Right renal cortex interstitium (tissue), 3 donors: ENCODE data around the gene IGF2R. TPM values are rescaled to one million over a fixed set of nuclear protein-coding genes. Genes with fewer than 3 reads are reported as not detected.
"Not testable (repeated sequence)": the region's sequence is repeated elsewhere in the genome, so short reads cannot be mapped to it uniquely, and the experiment has no call there.

ENCODE experiments used
- DNase-seq, 3 donors: peaks; one replicate each; pipeline ENCODE4 v3.0.0-alpha.2; 2013; ENCODE audit warnings: low read depth in 3 of 3, low spot score in 2 of 3
- polyA plus RNA-seq, 3 donors: library from polyadenylated mRNA; unstranded; fragments of 120-200 nt; gene quantifications; one replicate each; pipeline ENCODE4 v1.2.1, GENCODE V29; 2013; ENCODE audit not compliant: insufficient read length in 3 of 3

Gene IGF2R
- polyA plus RNA-seq, 3 donors = 56.6 to 62.3 (median 57.5) TPM

DNA sequence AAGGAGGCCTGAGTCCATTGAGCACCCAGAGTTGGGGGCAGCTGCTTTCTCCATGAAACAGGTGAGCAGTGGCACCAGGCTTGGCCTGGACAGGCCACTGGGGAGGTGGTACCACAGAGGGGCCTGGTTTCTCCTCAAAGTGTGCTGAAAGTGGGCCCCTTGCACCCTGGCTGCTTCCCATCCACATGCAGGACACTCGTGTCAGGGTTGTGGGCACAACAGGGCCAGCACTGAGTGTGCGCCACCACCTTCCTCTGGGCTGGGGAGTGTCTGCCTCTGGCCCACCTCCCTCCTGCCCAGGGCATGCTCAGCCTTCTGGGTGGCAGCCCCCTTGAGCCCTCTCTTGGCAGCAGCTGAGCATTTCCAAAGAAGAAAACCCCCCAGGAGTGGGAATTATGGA lies 147.5 kb downstream of the IGF2R start:
- no peak for DNase-seq

DNA sequence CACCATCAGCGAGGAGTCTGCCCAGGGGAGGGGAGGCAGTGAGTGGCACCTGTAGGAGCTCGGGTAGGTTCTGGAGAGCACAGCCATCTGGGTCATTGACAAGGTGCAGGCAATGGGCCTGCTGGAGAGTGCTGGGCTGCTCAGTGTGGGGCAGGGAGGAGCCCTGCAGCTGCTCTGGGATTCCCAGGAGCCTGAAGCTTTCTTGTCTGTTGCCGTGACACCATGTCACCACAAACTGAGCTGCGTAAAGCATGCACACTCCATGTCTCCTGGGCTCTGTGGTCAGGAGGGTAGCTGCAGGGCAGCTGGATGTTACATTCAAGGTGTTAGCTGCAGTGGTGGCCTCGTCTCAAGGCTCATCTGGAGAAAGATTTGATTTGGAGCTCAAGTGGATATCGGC lies 148.3 kb downstream of the IGF2R start:
- no peak for DNase-seq

DNA sequence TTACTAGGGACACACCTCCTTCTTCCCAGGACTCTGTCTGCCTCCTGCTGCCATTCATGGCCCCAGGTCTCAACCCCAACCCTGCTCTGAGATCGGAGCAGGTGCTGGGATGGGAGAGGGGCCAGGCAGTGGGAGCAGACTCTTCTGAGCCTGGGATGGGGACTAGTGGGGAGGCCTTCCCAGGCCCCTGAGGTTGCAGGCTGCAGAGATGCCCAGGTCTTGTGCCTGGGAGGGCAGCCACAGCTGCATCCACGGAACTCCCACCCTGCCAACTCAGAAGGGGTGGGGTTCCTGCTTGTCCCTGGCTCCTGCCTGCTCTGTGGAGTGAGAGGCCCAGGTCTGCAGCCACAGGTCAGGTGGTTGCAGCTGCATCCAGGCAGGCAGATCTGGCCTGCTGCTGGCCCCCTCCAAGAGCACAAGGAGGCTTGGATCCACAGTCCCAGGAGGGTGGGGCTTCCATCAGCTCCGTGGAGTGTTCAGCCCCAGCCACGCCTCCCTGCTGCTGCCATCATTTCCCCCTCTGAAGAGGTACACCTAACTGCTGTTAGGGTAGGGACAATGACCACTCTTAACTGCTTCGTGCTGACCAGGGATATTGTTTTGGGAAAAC lies 149.8 kb downstream of the IGF2R start:
- DNase-seq = no peak

GRCh38 chr6:160120087-160120486 lies 151.2 kb downstream of the IGF2R start:
- no peak for DNase-seq

DNA sequence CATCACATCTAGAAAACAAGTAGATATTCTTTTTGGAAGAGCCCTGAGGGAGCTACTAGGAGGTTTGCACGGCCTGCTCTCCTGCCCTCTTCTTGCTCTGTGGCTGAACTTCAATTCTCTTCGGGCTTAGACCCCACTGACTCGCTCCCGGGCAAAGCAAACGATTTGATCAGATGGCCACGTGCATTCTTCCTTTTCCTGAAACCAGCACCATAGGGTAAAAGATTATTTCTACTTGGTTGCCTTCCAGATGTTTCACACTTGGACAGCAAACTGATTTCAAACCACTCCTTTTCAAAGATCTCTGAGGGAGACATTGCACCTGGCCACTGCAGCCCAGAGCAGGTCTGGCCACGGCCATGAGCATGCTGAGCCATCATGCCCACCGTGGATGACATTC lies 152.7 kb downstream of the IGF2R start, which contains the start of gene SLC22A1:
SLC22A1 (plus strand) TSS at position 258 of the 400 bp plus-strand sequence; CDS start at position 379, 121 bp downstream.
- DNase-seq = no peak

DNA sequence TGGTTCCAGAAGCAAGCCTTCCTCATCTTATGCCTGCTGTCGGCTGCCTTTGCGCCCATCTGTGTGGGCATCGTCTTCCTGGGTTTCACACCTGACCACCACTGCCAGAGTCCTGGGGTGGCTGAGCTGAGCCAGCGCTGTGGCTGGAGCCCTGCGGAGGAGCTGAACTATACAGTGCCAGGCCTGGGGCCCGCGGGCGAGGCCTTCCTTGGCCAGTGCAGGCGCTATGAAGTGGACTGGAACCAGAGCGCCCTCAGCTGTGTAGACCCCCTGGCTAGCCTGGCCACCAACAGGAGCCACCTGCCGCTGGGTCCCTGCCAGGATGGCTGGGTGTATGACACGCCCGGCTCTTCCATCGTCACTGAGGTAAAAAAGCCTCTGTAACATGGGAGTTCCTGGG lies 153.1 kb downstream of the IGF2R start:
- DNase-seq = no peak

DNA sequence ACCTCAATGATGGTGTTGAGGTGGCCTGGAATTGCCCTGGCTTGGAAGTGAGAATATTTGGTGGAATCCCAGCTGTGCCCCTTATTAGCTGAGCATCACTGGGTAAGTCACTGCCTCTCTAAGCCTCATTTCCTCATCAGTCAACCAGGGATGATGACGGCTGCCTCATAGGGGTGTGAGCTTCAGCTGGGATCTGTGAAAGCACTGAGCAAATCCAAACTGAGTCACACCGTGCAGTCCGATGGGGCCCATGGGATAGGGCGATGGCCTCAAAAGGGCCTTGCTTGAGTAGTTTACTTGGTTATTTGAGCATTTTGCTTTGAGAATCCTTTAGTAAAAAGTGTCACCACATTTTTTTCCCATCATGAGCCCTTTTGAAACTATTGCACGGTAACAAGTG lies 153.9 kb downstream of the IGF2R start:
- no peak for DNase-seq

GRCh38 chr6:160124007-160124406 lies 155.1 kb downstream of the IGF2R start:
- no peak for DNase-seq

DNA sequence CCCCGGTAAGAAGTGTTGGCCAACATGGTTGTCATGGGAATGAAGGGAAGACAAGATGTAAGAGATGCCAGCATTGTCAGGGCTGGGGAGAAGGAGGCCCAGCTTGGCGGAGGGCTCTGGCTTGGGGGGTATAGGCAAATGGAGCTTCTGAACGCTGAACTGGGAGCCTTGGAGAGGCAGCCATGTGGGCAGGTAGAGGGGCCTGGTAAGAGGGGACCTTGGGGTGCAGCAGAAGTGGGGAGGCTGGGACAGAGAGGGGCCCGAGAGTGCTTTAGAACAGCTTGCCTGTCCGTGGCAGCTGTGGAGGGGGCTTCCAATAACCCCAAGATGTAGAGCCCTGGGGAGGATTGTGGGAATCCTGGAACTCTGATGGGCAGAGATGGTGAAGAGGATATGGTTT lies 155.7 kb downstream of the IGF2R start:
- DNase-seq = no peak

GRCh38 chr6:160125105-160125504 lies 156.2 kb downstream of the IGF2R start:
- not testable (repeated sequence) for DNase-seq

DNA sequence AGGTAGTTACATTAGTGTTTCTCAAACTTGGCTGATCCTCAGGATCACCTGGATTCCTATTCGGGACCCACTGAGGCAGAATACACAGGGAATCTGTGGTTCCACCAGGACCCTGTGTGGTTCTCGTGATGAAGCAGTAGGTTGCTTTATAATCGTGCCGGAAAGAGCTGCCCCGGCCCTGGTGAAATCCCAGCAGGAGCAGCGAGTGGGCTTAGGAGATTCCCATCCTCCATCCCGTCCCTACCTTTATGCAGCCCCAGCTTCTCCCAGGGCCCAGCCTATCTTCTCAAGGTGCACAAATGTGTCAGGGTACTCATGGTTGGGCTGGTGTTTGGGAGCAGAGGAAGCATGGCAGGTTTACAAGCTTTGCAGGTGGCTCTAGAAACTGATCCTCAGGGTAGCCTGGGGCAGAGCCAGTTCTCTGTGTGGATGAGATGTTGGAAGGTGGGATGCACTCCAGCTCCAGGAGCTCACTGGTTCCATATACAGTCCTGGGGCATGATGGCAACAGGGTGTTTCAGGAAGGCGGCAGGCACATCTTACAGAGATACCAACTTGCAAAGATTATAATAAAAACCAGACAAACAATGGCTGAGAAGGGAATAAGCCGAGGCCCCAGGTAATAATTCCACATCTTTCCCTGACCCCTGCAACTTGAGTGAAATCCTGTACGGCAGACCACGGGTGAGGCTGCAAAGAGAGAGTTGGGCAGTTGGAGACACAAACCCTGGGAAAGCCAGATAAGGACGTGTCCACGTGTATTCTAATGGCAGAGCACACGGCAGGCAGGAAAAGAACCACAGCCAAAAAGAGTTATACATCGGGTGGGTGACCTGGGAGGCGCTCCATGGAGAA lies 158.6 kb downstream of the IGF2R start:
- no peak for DNase-seq

DNA sequence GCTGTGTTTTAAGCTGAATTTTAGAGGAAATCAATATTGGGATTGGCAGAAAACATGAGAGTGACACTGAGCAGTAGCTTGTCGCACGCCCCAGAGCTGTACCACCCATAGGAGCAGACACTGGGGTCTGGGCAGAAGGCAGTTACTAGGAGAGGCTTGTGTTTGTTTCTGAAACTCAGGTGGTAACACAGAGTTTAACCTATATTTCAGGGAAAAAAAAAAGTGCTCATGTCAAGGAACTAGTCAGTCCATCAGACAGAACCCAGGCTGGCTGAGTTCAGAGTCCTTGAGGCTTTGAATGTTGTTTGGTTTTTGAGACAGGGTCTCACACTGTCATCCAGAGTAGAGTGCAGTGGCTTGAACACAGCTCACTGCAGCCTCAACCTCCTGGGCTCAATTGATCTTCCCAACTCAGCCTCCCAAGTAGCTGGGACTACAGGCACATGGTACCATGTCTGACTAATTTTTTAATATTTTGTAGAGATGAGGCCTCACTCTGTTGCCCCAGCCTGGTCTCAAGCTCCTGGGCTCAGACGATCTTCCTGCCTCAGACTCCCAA lies 159.3 kb downstream of the IGF2R start:
- no peak for DNase-seq

DNA sequence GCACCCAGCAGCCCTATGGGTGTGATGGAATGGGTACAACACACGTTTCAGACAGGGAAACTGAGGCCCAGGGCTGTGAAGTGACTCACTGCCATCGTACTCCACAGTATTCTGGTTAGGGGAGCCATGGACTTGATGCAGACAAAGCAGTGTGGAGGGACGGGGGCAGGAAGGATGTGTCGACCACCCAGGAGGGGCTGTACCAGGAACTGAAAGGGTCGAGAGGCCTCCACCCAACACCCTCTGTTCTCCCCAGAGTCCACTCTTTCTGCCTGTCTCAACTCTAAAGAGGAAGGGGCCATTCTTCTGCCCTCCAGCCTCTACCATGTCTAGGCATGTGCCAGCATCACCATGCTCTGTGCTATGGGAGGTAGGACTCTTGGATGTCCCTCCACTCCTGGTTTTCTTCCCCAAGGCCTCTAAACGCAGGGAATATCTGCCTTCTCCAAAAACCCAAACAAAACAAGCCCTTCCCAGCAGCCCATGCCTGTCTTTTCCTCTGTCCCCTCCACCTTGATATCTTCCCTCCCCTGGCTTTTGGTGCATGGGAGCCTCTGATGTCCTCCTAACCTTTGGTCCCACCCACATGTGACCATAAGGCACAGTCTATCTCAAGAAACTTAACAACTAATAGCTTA lies 160.1 kb downstream of the IGF2R start:
- DNase-seq = no peak

DNA sequence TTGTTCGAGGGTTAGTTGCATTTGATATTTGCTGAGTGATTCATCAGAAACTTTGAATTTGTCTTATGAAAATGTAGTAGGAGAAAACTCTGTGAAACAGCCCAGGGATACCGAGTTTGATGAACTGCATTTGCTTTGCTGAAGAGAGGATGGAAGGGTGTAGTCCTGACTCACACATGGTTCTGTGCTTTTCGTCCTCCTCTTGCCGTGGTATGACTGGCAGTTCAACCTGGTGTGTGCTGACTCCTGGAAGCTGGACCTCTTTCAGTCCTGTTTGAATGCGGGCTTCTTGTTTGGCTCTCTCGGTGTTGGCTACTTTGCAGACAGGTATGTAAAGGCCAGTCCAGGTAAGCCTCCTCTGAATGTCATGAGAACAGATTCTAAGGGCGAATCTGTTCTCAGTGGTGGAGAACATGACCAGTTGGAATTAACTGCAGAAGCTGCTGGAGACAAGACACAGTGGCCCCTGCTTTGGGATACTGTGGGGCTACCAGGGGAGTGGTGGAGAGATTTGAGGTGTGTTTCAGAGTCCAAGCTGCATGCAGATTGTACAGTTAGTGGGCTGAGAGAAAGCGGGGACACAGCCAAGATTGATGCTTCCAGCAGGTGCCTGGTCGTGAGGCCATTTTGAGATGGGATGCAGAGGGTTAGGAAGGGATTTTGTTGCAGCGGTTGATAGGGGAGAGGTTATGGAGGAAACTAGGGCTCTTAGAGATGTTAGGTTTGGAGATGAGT lies 161.2 kb downstream of the IGF2R start:
- DNase-seq = no peak

DNA sequence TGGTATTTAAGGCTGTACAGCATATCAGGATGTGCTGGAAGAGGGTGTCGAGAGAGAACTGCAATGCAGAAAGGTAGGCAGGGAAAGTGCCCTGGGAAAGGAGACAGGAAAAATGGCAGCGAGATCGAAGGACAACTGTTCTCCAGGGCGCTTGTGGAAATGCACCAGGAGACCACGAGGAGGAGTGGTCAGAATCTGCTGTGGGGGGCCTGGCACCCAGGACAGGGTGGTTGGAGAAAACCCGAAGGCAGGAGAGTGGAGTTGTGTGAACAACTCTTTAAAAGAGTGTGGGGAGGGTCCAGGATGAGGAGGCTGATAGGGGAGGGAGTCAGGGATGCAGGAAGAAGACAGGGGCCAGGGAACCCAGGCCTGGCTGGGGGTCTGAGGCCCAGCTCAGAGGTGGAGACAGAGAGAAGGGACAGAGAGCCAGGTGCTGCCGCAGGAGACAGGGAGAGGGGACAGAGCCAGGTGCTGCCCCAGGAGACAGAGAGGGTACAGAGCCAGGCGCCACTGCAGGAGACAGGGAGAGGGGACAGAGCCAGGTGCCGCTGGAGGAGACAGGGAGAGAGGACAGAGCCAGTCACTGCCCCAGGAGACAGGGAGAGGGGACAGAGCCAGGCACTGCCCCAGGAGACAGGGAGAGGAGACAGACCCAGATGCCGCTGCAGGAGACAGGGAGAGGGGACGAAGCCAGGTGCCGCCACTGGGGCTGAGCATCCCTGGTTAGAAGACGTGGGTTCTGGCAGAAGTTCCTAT lies 162.0 kb downstream of the IGF2R start:
- no peak for DNase-seq

- DNase-seq = no peak
Observed at GRCh38 chr6:160131636-160132296, 162.9 kb downstream of the IGF2R start.

DNA sequence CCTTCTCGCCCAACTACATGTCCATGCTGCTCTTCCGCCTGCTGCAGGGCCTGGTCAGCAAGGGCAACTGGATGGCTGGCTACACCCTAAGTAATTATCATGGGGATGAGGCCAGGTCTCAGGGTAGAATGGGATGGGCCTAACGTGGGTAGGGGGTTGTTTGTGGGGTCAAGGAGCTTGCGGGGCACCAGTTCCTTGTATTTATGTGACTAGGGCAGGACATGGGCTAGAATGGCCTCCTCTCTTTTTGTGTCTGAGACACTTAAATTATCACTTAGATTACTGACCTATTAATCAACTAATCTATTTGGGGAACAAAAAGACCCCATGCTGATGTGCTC lies 163.4 kb downstream of the IGF2R start:
- no peak for DNase-seq

DNA sequence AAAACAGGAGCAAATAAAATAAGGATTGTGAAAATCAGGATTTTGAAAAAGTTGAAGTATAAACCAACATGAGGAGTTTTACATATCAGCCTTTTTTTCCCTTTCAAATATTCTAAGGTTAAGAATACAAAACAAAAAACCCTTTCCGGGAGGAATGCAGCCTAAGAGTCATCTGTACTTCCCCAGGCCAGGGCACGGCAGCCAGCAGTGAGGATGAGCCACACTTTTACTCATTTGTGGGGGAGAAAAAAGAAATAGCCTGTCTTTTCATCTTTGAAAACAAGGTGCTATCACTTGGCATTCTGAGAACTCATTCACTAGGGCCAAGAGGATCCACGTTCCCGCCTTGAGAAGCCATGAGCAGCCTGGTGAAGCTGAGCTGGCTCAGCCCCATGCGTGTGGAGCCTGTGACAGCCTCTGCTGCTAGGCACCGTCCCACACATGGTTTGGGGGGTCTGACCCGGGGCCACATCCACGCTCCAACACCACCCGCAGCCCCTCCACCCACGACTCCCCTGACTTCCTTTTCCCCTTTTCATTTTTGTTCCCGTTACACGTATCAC lies 164.0 kb downstream of the IGF2R start:
- DNase-seq = no peak
